ENCODE measurements around the gene SMIM41. TPM values are rescaled to one million over a fixed set of nuclear protein-coding genes. Genes with fewer than 3 reads are reported as not detected.

SMIM41 gene
- total RNA-seq, 2 experiments from 2014 or later, result not detected

DNA sequence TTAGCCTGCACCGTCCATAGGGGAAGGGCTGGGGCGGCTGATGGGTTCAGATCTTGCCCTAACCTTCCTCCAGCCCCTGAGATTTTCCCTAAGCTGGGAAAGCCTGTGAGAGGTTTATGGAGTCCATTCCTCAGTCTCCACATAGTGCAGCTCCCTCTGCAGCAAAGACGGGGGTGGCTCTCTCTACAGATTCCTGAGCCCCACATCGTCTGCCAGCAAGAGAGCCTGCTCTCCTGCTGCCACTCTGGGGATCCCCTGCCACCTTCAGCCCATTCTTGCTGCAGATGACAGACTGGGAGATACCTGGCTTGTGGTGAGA, 3.1 kb downstream of the SMIM41 start:
- intact Hi-C loops (cut with micrococcal nuclease), result loop anchor here (5.0 kb wide), 1 partner anchor 40 kb away; no protein-coding TSS in a partner anchor
- H3K27me3 Mint-ChIP-seq, result no peaks in the 10 kb centered on the region
- H3K4me3 Mint-ChIP-seq, result no peak overlapping the region
- H3K9me3 Mint-ChIP-seq, result no peaks in the 10 kb centered on the region
- no peak for DNase-seq
- POLR2A ChIA-PET, result interaction anchor here (1.1 to 1.3 kb wide), 2 partner anchors 31 to 57 kb away, joined by 3 read pairs; partner anchors contain the start of gene NR4A1
- CTCF ChIA-PET, result interaction anchor here (0.9 to 12.2 kb wide), 17 partner anchors 8 to 139 kb away, joined by 3 to 438 read pairs (median 4); partner anchors contain the start of genes ATG101, NR4A1 and TAMALIN
- H3K36me3 Mint-ChIP-seq, result peaks cover 3% of the 10 kb centered on the region
- H3K4me1 Mint-ChIP-seq (ENCODE audit: low read depth), result peaks cover 4% of the 10 kb centered on the region
- no peak overlapping the region for H3K27ac Mint-ChIP-seq

DNA sequence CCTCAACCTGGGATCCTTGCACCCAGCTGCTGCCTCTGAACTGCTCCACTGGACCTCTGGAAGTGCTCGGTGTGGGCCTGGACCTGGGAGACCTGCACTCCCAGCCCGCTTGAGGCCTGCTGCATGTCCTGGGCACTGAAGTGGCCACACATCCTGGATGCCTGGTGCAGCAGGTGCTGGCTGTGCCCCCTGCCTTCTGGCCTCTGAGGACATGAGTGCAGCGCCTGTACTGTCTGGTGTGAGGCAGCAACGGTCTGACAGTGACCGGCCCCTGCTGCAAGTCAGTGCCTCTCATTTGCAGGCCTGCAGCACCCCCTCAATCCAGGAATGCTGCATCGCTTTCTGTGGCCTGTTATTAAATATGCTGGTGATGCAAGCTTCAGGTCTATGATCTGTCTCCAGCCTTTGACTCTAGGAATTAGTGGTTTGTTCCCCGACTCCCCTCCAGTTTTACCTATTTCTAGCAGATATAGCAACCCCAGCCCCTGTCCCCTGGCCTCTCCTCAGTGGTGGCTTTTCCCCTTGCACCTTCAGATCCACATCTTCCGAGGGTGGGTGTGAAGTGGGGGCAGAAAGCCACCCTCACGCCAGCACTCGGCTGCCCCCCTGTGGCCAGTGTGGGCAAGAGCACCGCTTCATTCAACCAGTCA, 3.6 kb downstream of the SMIM41 start:
- H3K36me3 Mint-ChIP-seq, result no peaks in the 10 kb centered on the region
- H3K27ac Mint-ChIP-seq, result no peak overlapping the region
- peaks cover 4% of the 10 kb centered on the region for H3K4me1 Mint-ChIP-seq (ENCODE audit: low read depth)
- no peak overlapping the region for H3K4me3 Mint-ChIP-seq
- no peaks in the 10 kb centered on the region for H3K9me3 Mint-ChIP-seq
- CTCF ChIA-PET, result interaction anchor here (0.9 to 12.2 kb wide), 19 partner anchors 8 to 139 kb away, joined by 3 to 438 read pairs (median 5); partner anchors contain the start of genes ATG101, NR4A1 and TAMALIN
- intact Hi-C loops (cut with micrococcal nuclease), result loop anchor here (1.0 to 5.0 kb wide), 2 partner anchors 39 to 58 kb away; no protein-coding TSS in a partner anchor
- POLR2A ChIA-PET, result interaction anchor here (1.3 kb wide), 1 partner anchor 57 kb away, joined by 3 read pairs; no protein-coding TSS in a partner anchor
- no peaks in the 10 kb centered on the region for H3K27me3 Mint-ChIP-seq
- peak; percentile 74 for DNase-seq

DNA sequence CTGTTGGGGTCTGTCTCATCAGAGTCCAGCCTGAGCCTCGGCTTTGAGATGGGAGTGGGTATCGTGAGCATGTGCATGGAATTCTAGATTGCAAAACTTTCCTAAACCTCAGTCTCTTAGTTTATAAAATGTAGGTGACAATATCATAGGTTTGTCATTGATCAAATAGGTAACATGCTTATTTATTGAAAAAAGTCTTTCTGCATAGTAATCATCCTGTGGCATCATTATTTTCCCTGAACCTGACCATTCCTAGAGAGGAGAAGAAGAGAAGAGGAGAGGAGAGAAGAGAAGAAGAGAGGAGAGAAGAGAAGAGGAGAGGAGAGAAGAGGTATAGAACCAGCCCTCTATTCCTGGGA, 4.1 kb downstream of the SMIM41 start:
- no peaks in the 10 kb centered on the region for H3K9me3 Mint-ChIP-seq
- intact Hi-C loops (cut with micrococcal nuclease), result loop anchor here (1.0 to 5.0 kb wide), 2 partner anchors 39 to 58 kb away; no protein-coding TSS in a partner anchor
- POLR2A ChIA-PET, result no interaction called here
- H3K36me3 Mint-ChIP-seq, result no peaks in the 10 kb centered on the region
- no peak overlapping the region for H3K4me3 Mint-ChIP-seq
- H3K27me3 Mint-ChIP-seq, result peaks cover 3% of the 10 kb centered on the region
- DNase-seq, result no peak
- CTCF ChIA-PET, result interaction anchor here (1.5 to 12.2 kb wide), 5 partner anchors 13 to 73 kb away, joined by 3 to 438 read pairs (median 7); partner anchors contain the start of gene ATG101
- H3K4me1 Mint-ChIP-seq (ENCODE audit: low read depth), result peaks cover 4% of the 10 kb centered on the region
- no peak overlapping the region for H3K27ac Mint-ChIP-seq

DNA sequence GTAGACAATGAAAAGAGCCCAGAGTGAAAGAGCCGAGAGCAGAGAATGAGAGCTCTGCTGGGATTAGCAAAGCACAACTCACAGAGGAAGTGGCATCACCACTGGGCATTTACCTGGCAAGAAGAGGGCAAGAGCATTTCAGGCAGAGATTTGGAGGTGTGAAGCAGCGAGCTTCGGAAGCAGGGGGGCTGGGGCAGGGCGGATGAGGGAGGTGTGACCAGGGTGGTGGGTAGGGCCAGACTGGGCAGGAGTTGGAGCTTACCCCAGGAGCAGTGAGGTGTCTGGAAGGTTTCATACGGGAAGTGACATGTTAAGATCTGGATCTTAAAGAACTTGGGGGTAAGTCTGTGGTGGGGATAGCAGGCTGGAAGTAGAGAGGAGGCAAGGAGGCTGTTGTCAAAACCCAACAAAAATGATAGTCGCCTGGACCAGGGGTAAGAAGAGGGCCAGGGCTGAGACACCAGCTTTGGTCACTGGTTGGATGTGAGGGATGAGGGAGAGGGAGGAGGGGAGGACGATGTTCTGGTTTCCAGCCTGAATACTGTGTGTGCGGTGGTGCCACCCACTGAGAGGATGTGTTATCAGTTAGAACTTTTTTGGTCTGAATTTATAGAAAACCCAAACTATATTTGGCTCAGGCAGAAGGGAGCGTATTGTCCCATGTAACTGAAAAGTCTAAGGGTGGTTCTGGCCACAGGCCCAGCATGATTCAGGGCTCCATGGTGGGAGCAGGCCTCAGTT, 5.2 kb downstream of the SMIM41 start:
- DNase-seq, result no peak
- Mint-ChIP-seq H3K36me3 (no peaks in the 10 kb centered on the region), H3K27me3 (peaks cover 9% of the 10 kb centered on the region), H3K4me3 (no peak overlapping the region), H3K27ac (no peak overlapping the region), H3K9me3 (no peaks in the 10 kb centered on the region), H3K4me1 (ENCODE audit: low read depth) (peaks cover 4% of the 10 kb centered on the region)
- intact Hi-C loops (cut with micrococcal nuclease), result loop anchor here (5.0 kb wide), 1 partner anchor 38 kb away; no protein-coding TSS in a partner anchor
- POLR2A ChIA-PET, result no interaction called here
- CTCF ChIA-PET, result interaction anchor here (1.0 to 12.2 kb wide), 8 partner anchors 13 to 81 kb away, joined by 3 to 438 read pairs (median 6); partner anchors contain the start of gene ATG101

DNA sequence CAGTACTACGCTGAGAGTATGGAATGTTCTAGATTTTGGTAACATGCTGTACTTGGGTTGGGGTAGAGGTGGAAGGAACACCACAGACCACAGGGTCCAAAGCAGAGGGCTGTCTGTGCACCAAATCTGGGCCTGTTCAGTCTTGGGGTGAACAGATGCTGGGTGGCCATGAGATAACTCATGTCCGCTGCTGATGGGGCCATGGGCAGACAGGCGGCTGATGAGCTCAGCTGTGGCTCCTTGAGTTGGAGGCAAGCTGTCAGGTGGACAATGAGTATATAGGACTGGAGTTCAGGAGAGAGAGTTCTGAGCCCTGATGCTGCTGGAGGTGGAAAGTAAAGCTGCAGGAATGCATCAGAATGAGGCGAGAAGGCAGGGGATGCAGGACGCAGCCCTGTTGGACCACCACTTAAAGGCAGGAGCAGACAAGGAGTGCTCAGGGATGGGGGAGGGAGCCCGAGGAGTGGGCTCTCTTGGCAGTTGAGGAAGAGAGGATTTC, 6.2 kb downstream of the SMIM41 start:
- intact Hi-C loops (cut with micrococcal nuclease), result no loop called here
- H3K36me3 Mint-ChIP-seq, result no peaks in the 10 kb centered on the region
- no peaks in the 10 kb centered on the region for H3K9me3 Mint-ChIP-seq
- peaks cover 18% of the 10 kb centered on the region for H3K27me3 Mint-ChIP-seq
- POLR2A ChIA-PET, result no interaction called here
- H3K27ac Mint-ChIP-seq, result no peak overlapping the region
- H3K4me3 Mint-ChIP-seq, result no peak overlapping the region
- CTCF ChIA-PET, result interaction anchor here (1.3 to 12.2 kb wide), 5 partner anchors 14 to 92 kb away, joined by 3 to 438 read pairs (median 8); partner anchors contain the start of gene ATG101
- H3K4me1 Mint-ChIP-seq (ENCODE audit: low read depth), result peaks cover 4% of the 10 kb centered on the region
- DNase-seq, result no peak

DNA sequence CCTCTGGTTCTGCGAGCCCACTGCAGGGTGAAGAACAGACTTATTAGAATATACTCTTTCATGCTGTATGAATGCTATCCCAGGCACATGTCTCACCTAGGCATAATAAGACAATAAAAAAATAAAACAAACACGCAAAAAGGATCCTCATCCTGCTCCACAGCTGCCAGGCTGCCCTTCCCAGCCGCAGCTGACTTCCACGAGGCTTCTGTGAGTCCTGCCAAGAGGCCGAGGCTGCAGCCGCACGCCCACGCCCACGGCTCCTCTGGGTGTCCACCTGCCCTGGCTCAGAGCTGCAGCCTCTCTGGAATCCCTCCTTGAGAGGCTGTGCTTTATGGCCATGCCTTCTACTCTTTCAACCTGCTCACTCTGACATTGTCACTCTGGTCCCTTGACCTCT, 6.9 kb downstream of the SMIM41 start:
- no peaks in the 10 kb centered on the region for H3K36me3 Mint-ChIP-seq
- no peak overlapping the region for H3K4me3 Mint-ChIP-seq
- ChIA-PET POLR2A (no interaction called here), CTCF (interaction anchor here (1.4 to 12.2 kb wide), 3 partner anchors 17 to 93 kb away, joined by 3 to 438 read pairs (median 15); partner anchors contain the start of gene ATG101)
- H3K27ac Mint-ChIP-seq, result no peak overlapping the region
- peaks cover 23% of the 10 kb centered on the region for H3K27me3 Mint-ChIP-seq
- intact Hi-C loops (cut with micrococcal nuclease), result no loop called here
- no peaks in the 10 kb centered on the region for H3K9me3 Mint-ChIP-seq
- H3K4me1 Mint-ChIP-seq (ENCODE audit: low read depth), result peaks cover 4% of the 10 kb centered on the region
- DNase-seq, result no peak

DNA sequence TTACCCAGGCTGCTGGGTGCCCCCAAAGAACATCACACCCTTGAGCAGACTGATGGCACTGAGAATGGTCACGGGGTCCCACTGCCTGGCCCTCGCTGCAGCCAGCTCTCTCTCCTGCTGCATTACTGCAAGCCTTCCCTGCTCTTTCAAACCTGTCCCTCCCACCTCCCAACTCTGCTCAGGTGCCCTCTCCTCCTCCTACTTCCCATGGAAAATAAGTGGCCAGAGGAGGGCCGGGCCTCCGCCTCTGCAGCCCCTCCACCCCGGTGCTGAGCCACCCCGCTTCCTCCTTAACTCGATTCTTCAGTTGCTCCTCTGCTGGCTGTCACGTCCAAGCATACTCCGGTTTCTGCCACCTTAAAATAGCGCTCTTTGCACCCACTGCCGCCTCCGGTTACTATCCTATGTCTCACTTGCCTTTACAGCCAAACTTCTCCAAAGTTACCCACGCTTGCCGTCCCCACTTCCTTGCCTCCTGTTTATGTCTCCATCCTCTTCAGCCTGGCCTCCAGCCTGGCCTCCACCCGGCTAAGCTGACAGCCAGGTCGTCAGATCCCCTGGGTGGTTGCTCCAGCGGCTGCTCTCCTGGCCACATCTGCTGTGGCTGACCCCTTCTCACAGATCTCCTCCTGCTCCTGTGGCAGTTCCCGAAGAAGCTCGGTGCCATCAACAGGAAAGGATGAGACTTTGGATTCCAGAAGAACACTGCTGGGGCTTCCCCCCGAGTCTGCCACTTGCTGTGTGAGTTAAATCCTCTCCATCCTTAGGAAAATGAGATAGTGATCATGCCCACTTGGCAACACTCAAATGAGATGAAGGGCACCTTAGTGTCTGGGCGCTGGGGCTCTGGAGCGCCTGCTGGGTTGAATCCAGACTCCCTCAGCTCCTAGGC, 7.7 kb downstream of the SMIM41 start:
- Mint-ChIP-seq H3K4me3 (no peak overlapping the region), H3K4me1 (ENCODE audit: low read depth) (peaks cover 2% of the 10 kb centered on the region), H3K27me3 (peaks cover 30% of the 10 kb centered on the region), H3K27ac (no peak overlapping the region), H3K36me3 (no peaks in the 10 kb centered on the region), H3K9me3 (no peaks in the 10 kb centered on the region)
- DNase-seq, result no peak
- ChIA-PET CTCF (interaction anchor here (12.2 kb wide), 1 partner anchor 61 kb away, joined by 438 read pairs; no protein-coding TSS in a partner anchor), POLR2A (no interaction called here)
- intact Hi-C loops (cut with micrococcal nuclease), result no loop called here

DNA sequence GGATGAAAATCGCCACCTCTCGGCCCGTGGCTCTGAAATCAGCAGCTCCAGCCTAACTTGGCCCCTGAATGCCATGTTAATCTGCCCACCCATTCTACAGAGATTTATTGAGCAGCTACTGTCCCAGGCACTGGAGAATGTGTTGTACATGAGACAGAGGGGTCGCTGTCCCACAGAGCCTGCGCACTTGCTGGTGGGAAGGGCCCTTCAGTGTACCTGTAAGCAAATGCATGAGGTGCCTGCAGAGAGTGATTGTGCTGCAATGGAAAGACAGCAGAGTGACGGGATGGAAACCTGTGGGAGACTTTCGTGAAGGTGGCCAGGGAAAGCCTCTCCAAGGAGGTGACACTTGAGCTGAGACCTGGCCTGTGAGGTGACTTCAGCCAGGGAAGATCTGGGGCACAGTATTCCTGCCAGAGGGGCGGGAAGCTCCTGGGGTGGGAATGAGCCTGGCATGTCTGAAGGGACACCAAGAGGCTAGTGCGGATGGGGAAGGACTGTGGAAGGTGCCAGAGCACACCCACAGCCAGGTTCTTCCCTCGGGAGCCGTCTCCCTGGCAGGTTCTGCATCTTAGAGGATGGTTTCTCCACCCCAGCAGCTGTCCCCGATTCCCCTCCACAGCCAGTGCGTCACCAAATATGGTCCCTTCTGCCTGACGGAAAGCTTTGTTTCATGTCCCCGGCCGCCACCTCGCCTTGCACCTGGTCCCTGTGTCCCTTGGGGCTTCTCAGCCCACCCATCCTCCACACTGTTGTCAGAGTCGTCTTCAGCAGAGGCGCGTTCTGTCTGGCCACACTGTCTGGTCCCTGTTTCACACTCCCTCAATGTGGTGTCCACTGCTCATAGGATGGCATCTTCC, 8.7 kb downstream of the SMIM41 start:
- H3K36me3 Mint-ChIP-seq, result no peaks in the 10 kb centered on the region
- no peak for DNase-seq
- H3K4me3 Mint-ChIP-seq, result no peak overlapping the region
- peaks cover 30% of the 10 kb centered on the region for H3K27me3 Mint-ChIP-seq
- H3K4me1 Mint-ChIP-seq (ENCODE audit: low read depth), result peaks cover 2% of the 10 kb centered on the region
- ChIA-PET POLR2A (no interaction called here), CTCF (interaction anchor here (12.2 kb wide), 1 partner anchor 62 kb away, joined by 438 read pairs; no protein-coding TSS in a partner anchor)
- no peaks in the 10 kb centered on the region for H3K9me3 Mint-ChIP-seq
- intact Hi-C loops (cut with micrococcal nuclease), result no loop called here
- H3K27ac Mint-ChIP-seq, result no peak overlapping the region

DNA sequence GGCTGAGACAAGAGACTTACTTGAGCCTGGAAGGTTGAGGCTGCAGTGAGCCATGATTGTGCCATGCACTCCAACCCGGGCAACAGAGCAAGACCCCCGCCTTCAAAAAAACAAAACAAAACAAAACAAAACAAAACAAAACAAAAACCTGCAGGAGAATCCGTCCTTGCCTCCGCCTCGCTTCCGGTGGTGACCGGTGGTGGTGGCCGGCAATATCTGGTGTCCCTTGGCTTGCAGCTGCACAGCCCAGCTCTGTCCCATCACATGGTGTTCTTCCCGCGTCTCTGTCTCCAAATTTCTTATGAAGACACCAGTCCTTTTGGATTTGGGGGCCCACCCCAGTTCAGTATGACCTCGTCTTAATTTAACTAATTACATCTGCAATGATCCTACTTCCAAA, 10.0 kb downstream of the SMIM41 start:
- Mint-ChIP-seq H3K36me3 (no peaks in the 10 kb centered on the region), H3K9me3 (no peaks in the 10 kb centered on the region), H3K4me1 (ENCODE audit: low read depth) (no peaks in the 10 kb centered on the region), H3K27me3 (peaks cover 34% of the 10 kb centered on the region), H3K27ac (no peak overlapping the region), H3K4me3 (no peak overlapping the region)
- ChIA-PET CTCF (interaction anchor here (12.2 kb wide), 1 partner anchor 63 kb away, joined by 438 read pairs; no protein-coding TSS in a partner anchor), POLR2A (no interaction called here)
- no peak for DNase-seq
- intact Hi-C loops (cut with micrococcal nuclease), result no loop called here

DNA sequence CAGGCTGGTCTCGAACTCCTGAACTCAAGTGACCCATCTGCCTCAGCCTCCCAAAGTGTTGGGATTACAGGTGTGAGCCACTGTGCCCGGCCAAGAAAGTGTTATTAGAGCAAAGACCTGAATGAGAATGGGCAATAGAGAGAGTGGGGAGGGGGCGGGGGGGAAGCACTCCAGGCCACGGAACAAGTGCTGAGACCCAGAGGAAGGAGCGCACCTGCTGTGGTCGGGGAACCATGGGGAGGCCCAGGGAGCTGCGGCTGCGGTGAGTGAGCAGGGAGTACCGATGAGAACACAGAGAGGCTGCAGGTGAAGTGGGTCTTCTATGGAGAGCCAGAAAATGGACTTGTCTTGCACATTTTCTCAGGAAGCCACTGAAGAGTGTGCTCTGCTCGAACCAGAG, 10.8 kb downstream of the SMIM41 start:
- no peaks in the 10 kb centered on the region for H3K9me3 Mint-ChIP-seq
- no peak overlapping the region for H3K4me3 Mint-ChIP-seq
- H3K27ac Mint-ChIP-seq, result no peak overlapping the region
- no peak for DNase-seq
- intact Hi-C loops (cut with micrococcal nuclease), result no loop called here
- H3K4me1 Mint-ChIP-seq (ENCODE audit: low read depth), result no peaks in the 10 kb centered on the region
- ChIA-PET POLR2A (no interaction called here), CTCF (interaction anchor here (1.2 to 1.4 kb wide), 3 partner anchors 7 to 67 kb away, joined by 3 read pairs; no protein-coding TSS in a partner anchor)
- no peaks in the 10 kb centered on the region for H3K36me3 Mint-ChIP-seq
- H3K27me3 Mint-ChIP-seq, result peaks cover 36% of the 10 kb centered on the region

DNA sequence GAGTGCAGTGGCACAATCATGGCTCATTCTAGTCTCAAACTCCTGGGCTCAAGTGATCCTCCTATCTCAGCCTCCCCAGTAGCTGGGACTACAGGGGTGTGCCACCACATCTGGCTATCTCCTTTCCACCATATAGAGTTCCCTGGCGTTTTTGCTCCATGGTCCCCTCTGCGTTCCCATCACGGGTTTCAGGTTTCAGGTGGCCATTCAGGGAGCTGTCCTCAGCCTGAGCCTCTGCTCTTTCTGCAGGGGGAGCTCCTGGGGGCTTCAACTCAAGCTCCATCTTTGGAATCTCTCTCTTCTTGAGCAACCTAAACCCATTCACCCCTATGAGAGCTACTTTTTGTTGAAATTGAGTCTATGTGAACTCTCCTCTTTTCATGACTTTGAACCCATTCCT, 11.6 kb downstream of the SMIM41 start:
- DNase-seq, result no peak
- POLR2A ChIA-PET, result no interaction called here
- Mint-ChIP-seq H3K27ac (no peak overlapping the region), H3K4me1 (ENCODE audit: low read depth) (no peaks in the 10 kb centered on the region), H3K36me3 (no peaks in the 10 kb centered on the region), H3K4me3 (no peak overlapping the region), H3K27me3 (peaks cover 36% of the 10 kb centered on the region), H3K9me3 (no peaks in the 10 kb centered on the region)
- CTCF ChIA-PET, result interaction anchor here (0.7 to 1.4 kb wide), 5 partner anchors 8 to 788 kb away, joined by 3 to 10 read pairs (median 3); no protein-coding TSS in a partner anchor
- intact Hi-C loops (cut with micrococcal nuclease), result no loop called here
